Astrocyte (in vitro differentiated cells and primary cell): ENCODE results near the gene PDCL3. TPM values are rescaled to one million over a fixed set of nuclear protein-coding genes. Genes with fewer than 3 reads are reported as not detected.

Experiments
- DNase-seq: peaks from one replicate; pipeline ENCODE4 v3.0.0-alpha.2; 2010; ENCODE audit warnings: low read depth
- FAIRE-seq: peaks from 2 replicates; lab custom pipeline; 2011; peaks lifted over from hg19 to GRCh38; lab: Jason Lieb, UNC
- H2AFZ ChIP-seq: 2 replicates; pipeline ENCODE4 v1.6.0; 2012; ENCODE audit warnings: low read depth, low read length, inconsistent platforms
- H3K27ac ChIP-seq: 2 replicates; pipeline ENCODE4 v1.5.1; 2011; ENCODE audit warnings: low read depth, low read length, inconsistent platforms
- H3K27me3 ChIP-seq: 2 replicates; pipeline ENCODE4 v1.6.0; 2011; ENCODE audit warnings: low read length, inconsistent platforms; ENCODE audit not compliant: insufficient read depth
- H3K36me3 ChIP-seq: 2 replicates; pipeline ENCODE4 v1.5.1; 2011; ENCODE audit warnings: low read length, inconsistent platforms; ENCODE audit not compliant: insufficient read depth
- H3K4me1 ChIP-seq: 2 replicates; pipeline ENCODE4 v1.5.1; 2011; ENCODE audit warnings: low read length, inconsistent platforms; ENCODE audit not compliant: insufficient read depth
- H3K4me2 ChIP-seq: 2 replicates; pipeline ENCODE4 v1.6.0; 2012; ENCODE audit warnings: low read length, inconsistent platforms
- H3K4me3 ChIP-seq: 2 replicates; pipeline ENCODE4 v1.5.1; 2011; ENCODE audit warnings: low read depth, mild to moderate bottlenecking, low read length, inconsistent platforms; ENCODE audit not compliant: insufficient read depth
- H3K79me2 ChIP-seq: 2 replicates; pipeline ENCODE4 v1.6.0; 2012; ENCODE audit warnings: mild to moderate bottlenecking, low read length, inconsistent platforms; ENCODE audit not compliant: insufficient read depth
- H3K9ac ChIP-seq: 2 replicates; pipeline ENCODE4 v1.6.0; 2012; ENCODE audit warnings: mild to moderate bottlenecking, low read length, inconsistent platforms
- H3K9me3 ChIP-seq: 2 replicates; pipeline ENCODE4 v1.5.1; 2012; ENCODE audit warnings: low read depth, mild to moderate bottlenecking, low read length, inconsistent platforms; ENCODE audit not compliant: insufficient read depth
- H4K20me1 ChIP-seq: 2 replicates; pipeline ENCODE4 v1.6.0; 2012; ENCODE audit warnings: low read length, inconsistent platforms; ENCODE audit not compliant: insufficient read depth
- H3K27ac Mint-ChIP-seq: one replicate; pipeline ENCODE4 v1.8.0; 2021; ENCODE audit warnings: mild to moderate bottlenecking, mixed read lengths; ENCODE audit not compliant: unreplicated experiment
- H3K27me3 Mint-ChIP-seq: one replicate; pipeline ENCODE4 v1.8.0; 2021; ENCODE audit warnings: low read depth, mixed read lengths; ENCODE audit not compliant: unreplicated experiment
- H3K36me3 Mint-ChIP-seq: one replicate; pipeline ENCODE4 v1.8.0; 2021; ENCODE audit warnings: low read depth, mixed read lengths; ENCODE audit not compliant: unreplicated experiment
- H3K4me1 Mint-ChIP-seq: one replicate; pipeline ENCODE4 v1.8.0; 2021; ENCODE audit warnings: low read depth, mixed read lengths; ENCODE audit not compliant: unreplicated experiment
- H3K4me3 Mint-ChIP-seq: one replicate; pipeline ENCODE4 v1.8.0; 2021; ENCODE audit warnings: mild to moderate bottlenecking, moderate library complexity, mixed read lengths; ENCODE audit not compliant: unreplicated experiment
- H3K9me3 Mint-ChIP-seq: one replicate; pipeline ENCODE4 v1.8.0; 2021; ENCODE audit warnings: mild to moderate bottlenecking, mixed read lengths; ENCODE audit not compliant: unreplicated experiment
- CTCF ChIP-seq: IDR thresholded peaks from 2 replicates; pipeline ENCODE4 v1.5.1; 2011; ENCODE audit warnings: low read depth, mild to moderate bottlenecking, inconsistent platforms, low read length, moderate library complexity; ENCODE audit not compliant: insufficient read depth
- EZH2 ChIP-seq: IDR thresholded peaks from 2 replicates; pipeline ENCODE4 v1.6.1; 2012; ENCODE audit warnings: mild to moderate bottlenecking, low read length, inconsistent platforms; ENCODE audit not compliant: insufficient read depth
- total RNA-seq: library from RNA; stranded (reverse); gene quantifications from 2 replicates; pipeline ENCODE4 v1.2.1, GENCODE V29; 2021

PDCL3 gene
- total RNA-seq, 1 donor from 2014 or later: 35.5 TPM

GRCh38 chr2:100610381-100610831, 47.6 kb downstream of the PDCL3 start:
- H3K36me3 Mint-ChIP-seq: no peaks in the 10 kb centered on the region
- Histone ChIP-seq H3K4me2 (no peak overlapping the region), H3K4me3 (no peak overlapping the region), H3K36me3 (no peaks in the 10 kb centered on the region), H3K4me1 (no peaks in the 10 kb centered on the region), H3K27me3 (no peaks in the 10 kb centered on the region), H3K79me2 (no peaks in the 10 kb centered on the region), H2AFZ (no peak overlapping the region), H3K27ac (no peak overlapping the region), H3K9me3 (no peaks in the 10 kb centered on the region), H3K9ac (no peak overlapping the region), H4K20me1 (no peaks in the 10 kb centered on the region)
- H3K27me3 Mint-ChIP-seq: peaks cover 14% of the 10 kb centered on the region
- H3K27ac Mint-ChIP-seq: no peak overlapping the region
- no peaks in the 10 kb centered on the region for H3K9me3 Mint-ChIP-seq
- TF ChIP-seq EZH2: no peak
- TF ChIP-seq CTCF: peak; percentile 54
- no peak overlapping the region for H3K4me3 Mint-ChIP-seq
- FAIRE-seq: no peak
- DNase-seq: peak; percentile 6
- H3K4me1 Mint-ChIP-seq: no peaks in the 10 kb centered on the region

- DNase-seq (no peak), FAIRE-seq (no peak)
- H3K9me3 ChIP-seq: no peaks in the 10 kb centered on the region
- no peaks in the 10 kb centered on the region for H3K4me1 ChIP-seq
- no peaks in the 10 kb centered on the region for H4K20me1 ChIP-seq
- Mint-ChIP-seq H3K4me3 (no peak overlapping the region), H3K9me3 (no peaks in the 10 kb centered on the region), H3K27me3 (peaks cover 19% of the 10 kb centered on the region), H3K4me1 (no peaks in the 10 kb centered on the region), H3K36me3 (no peaks in the 10 kb centered on the region), H3K27ac (no peak overlapping the region)
- TF ChIP-seq EZH2 (no peak), CTCF (no peak)
- no peaks in the 10 kb centered on the region for H3K27me3 ChIP-seq
- no peak overlapping the region for H3K27ac ChIP-seq
- no peaks in the 10 kb centered on the region for H3K79me2 ChIP-seq
- no peak overlapping the region for H2AFZ ChIP-seq
- no peak overlapping the region for H3K4me2 ChIP-seq
- H3K4me3 ChIP-seq: no peak overlapping the region
- no peak overlapping the region for H3K9ac ChIP-seq
- H3K36me3 ChIP-seq: no peaks in the 10 kb centered on the region
These were observed 48.6 kb downstream of the PDCL3 start for GRCh38 chr2:100611079-100612029.
